ENCODE results near the gene YTHDC1.

The YTHDC1 gene

DNA sequence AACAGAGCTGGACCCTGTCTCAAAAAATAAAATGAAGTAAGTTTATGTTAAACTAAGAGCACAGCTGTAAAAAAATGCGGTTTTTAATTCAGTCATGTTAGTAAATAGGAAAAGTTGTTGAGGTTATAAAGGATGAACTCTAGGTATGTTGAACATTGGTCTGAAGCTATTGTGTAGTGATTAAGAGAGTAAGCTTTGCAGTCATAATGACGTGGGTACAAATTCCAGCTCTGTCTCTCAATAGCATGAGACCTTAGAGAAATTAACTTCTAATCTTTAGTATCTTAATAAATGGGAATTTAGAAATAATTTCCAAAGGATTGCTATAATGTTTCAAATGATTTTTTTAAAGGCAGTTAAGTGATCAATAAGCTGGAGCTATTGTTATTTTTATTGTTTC lies 2.9 kb upstream of the YTHDC1 start:
- no peak for DNase-seq

DNA sequence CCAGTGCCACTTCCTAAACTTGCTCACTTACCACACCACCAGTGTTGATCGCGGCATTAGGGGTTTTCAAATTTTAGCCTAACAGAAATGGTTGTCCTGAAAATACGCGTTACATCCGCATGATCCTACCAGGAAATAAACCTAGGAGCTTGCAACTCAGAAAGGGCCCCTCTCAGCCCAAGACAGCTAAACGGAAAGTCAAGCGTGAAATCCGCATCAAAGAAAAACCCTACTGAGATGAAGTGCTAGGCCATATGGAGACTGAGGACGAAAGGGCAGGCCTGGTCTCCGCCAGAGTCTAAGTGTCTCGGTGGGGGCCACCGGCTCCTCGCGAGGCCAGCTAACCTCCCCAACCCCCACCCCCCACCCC lies 626 bp downstream of the YTHDC1 start:
- peak; percentile 58 for DNase-seq

DNA sequence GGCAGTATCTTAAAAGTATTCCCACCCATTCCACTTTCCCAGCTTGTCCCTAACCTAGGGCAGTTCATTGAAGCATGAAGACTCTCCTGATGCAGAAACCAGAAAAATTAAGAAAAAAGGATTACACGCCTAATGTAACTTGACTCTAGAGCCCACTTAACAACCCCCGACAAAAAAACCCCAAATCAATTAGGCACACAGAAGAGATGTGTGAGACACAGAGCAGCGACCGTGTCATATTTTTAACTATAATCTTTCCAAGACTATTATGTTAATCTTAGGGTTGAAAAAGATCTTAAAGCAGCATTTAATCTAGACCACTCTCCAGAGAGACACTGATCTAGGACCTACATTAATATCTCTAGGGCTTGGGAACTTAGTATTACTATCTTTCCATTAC lies 1.3 kb downstream of the YTHDC1 start:
- DNase-seq = peak; percentile 6

DNA sequence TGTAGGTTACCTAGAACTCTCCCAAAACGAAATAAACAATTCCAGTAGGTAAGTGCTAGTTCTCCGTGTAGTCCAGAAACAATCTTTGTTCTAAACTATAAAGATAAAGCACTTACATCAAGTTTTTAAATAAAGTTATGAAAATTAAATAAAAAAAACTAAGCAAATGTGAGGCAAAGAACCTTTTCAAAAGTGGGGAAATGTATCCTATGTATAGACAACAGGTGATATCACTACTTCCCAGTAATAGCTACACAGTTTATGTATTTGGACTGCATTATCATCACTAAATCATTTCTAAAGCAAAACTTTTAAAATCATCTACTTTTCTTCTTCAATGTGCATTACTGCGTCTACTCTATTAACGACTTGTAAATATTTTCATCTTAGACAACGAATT lies 2.0 kb downstream of the YTHDC1 start:
- no peak for DNase-seq

DNA sequence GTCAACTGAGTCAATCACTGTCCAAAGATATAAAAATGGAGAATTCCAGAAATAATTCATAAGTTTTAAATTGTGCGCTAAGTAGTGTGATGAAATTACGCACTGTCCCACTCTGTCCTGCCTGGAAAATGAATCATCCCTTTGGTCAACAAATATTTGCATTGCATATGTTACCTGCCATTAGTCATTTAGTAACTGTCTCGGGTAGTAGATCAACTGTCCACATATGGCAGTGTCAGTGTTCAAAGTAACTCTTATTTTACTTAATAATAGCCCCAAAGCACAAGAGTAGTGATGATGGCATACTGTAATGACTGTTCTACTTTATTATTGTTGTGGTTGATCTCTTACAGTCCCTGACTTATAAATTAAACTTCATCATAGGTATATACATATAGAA lies 3.4 kb downstream of the YTHDC1 start:
- DNase-seq = no peak

DNA sequence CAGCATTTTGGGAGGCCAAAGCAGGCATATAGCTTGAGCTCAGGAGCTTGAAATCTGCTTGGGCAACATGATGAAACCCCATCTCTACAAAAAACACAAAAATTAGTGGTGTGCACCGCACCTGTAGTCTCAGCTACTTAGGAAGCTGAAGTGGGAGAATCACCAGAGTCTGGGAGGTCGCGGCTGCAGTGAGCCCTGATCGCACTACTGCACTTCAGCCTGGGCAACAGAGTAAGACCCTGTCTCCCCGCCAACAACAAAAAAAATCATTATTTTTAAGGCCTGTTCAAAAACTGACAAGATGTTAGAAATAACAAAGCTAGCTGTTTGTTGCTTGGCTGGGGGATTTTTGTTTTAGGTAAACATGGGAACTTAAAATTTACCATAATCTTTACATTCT lies 5.1 kb downstream of the YTHDC1 start:
- no peak for DNase-seq

DNA sequence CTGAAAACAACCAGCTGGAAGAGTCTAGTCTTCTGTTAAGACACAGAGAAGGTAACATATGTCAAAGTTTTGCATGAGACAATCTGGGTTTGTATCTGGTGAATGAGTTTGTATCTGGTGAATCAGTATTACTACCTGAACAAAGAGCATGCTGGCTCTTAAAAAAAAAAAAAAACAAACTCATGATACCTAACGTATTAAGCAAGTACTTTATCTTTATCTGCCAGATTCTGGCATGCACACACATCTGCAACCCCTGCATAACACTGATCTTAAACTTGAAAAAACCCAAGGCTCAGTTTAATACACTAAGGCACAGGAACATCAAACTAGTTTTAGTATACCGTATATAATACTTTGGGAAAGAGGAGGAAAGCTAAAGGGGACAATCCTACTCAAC lies 5.8 kb downstream of the YTHDC1 start:
- peak; percentile 3 for DNase-seq

DNA sequence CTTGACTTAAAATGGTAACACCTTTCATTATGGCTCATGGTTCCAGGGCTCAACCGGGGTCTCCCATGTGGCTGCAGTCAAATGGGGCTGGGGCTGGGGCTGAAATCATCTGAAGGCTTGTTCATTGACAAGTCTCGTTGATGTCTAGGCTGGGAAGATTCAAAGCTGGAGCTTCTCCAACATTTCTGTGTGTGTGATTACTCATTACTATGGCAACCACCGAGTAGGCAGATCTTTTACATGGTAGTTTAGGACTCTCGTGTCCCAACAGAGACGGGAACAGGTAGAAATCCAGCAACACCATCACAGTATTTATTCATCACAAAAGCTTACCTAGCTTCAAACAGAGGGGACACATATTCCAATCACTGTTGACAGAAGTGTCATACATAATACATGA lies 7.8 kb downstream of the YTHDC1 start:
- no peak for DNase-seq

DNA sequence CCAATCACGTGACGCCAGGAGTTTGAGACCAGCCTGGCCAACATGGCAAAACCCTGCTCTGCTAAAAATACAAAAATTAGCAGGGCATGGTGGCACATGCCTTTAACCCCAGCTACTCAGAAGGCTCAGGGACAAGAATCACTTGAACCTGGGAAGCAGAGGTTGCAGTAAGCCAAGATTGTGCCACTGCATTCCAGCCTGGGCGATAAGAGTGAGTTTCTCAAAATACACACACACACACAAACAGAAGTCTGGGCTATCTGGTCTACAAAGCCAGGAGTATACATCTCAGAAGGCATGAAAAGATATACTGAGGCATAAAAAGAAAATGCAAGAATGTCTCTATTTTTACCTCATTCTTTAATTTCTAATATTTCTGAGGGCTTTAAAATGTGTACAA lies 11.3 kb downstream of the YTHDC1 start:
- no peak for DNase-seq

DNA sequence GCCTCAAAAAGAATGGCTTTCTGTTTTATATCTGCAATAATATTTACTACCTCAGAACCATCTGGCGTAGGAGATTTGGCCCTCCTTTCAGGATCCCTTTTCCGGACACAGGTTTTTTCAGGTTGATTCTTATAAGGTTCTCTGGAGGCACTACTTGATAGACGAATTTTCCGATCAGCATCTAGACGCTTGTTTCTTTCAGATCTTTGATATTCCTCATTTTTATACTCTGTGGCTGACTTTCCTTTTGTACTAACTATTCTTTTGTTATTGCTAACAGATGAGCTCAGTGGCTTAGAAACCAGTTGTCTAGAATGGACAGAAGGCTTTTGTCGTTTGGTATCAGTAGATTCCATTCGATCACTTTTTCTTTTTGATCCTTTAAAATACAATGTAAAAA lies 12.4 kb downstream of the YTHDC1 start:
- DNase-seq = no peak

DNA sequence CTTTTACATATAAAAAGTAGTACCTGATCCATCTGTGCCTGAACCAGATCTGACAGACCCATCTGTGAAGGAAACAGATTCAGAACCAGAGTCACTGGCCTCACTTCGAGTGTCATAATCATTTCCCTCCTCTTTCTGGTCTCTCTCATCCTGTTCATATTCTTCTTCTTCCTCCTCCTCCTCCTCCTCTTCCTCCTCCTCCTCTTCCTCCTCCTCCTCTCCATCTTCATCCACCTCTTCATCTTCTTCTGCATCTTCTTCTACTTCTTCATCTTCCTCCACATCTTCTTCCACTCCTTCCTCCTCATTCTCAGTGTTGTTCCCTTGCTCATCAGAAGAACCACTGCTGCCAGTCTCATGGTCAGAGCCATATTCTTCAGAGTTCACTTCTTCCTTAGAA lies 12.9 kb downstream of the YTHDC1 start:
- no peak for DNase-seq

DNA sequence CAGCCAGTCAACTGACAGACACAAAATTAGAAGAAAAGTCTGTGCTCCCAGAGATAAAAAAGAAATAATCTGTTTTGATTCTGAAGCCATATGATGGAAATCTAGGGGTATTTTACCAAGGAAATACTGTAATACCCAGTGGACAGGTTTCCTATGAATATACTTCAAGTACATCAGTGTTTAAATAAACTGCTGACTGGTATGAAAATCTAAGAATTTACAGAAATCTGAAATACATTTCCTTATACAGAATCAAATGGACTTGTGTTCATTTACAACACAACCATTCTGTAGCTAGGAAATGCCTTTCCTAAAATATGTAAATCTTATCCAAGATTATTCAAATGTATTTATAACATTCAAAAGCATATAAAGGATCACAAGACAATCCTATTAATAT lies 13.4 kb downstream of the YTHDC1 start:
- DNase-seq = no peak

DNA sequence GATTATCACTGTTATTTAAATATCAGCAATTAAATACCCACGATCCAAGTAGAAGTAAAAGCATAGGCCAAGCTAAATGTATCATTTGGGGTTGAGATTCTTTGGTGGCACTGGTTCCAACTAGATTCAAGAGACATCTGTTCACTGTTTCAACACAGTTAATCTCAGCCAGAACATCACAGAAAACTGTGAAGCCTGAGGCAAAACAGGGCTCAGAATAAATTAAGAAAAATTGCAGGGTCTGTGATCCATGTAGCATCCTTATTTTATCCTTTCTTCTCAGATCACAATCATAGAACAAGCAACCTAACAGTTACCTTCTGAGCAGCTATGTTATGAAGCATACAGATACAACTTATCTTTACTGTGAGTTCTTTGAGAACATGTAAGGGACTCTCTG lies 23.7 kb downstream of the YTHDC1 start:
- DNase-seq = no peak

DNA sequence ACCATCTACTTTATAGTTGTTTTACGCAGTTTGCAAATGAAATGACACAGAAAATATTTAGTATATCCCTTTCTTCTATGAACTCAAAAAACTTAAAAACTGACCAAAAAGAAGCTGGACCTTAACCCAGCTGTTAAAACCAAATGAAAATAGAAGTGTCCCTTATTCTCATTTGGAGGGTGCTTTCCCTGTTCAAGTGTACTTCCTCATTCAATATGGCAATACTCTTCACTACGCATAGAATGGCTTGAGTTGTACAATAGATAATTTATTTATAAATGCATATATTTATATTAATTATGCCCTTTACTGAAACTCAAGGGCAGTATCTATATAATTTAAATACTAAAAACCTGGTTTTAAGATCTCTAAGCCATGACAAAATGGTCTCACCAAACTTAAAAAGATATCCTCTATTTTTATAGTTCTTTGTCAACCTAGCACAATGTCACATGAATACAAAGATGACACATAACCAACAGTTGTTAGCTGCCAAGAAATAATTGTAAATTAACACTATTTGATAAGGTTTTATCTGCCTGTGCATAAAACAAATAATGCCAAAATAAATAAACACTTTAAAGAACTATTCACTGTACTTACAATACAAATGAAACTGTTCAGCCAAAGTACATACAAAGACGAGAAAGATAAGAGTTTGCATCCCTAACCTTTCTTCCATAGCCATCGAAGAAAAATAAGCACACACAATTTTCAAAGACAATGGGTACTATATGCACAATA lies 25.2 kb downstream of the YTHDC1 start:
- no peak for DNase-seq

DNA sequence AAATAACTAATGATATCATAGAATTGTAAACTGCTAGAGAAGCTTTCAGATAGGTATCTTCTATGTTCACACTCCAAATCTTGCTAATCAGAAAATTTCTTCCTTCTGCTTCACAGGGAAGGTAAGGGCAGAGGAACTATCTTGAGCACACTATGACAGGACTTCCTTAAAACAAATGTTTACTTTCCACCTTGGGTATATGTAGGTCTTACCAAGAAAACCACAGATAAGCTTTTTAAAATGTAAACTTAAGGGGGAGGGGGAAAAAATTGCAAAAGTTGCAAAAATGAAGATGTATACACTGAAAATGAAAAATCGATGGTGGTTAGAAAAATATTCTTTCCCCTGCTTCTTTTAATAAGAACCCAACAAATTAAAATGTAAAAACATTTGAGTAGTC lies 30.9 kb downstream of the YTHDC1 start:
- no peak for DNase-seq

DNA sequence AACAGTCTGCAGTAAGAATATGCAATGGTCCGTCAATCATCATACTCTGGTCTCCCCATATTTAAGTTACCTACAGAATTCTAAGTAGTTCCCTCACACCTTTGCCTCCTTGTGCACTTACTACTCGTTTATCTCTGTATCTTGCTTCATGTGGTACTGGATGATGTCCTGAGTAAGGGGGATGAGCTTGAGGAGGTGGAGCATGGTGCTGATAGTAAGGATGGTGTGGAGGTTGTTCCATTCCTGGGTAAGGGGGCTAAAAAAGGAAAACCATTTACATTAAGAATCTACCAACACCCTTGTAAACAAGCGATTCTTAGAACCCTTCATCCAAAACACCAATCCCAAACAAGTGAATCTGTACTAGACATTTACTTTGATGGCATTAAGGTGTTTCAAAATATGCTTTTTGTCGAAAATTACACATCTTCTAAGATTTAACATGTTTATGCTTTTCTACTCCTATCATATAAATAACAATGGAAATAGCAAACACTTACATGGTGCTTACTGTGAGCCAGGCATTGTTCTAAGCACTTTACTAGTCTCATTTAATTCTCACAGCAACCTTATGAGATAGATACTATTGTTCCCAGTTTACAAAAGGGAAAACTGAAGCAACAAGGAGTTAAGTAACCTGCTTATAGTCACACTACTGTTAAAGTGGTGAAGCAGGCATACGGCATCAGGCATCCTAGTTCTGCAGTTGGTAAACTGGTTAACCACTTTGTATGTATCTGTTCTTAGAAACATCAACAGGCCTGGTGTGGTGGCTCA lies 33.5 kb downstream of the YTHDC1 start:
- no peak for DNase-seq

DNA sequence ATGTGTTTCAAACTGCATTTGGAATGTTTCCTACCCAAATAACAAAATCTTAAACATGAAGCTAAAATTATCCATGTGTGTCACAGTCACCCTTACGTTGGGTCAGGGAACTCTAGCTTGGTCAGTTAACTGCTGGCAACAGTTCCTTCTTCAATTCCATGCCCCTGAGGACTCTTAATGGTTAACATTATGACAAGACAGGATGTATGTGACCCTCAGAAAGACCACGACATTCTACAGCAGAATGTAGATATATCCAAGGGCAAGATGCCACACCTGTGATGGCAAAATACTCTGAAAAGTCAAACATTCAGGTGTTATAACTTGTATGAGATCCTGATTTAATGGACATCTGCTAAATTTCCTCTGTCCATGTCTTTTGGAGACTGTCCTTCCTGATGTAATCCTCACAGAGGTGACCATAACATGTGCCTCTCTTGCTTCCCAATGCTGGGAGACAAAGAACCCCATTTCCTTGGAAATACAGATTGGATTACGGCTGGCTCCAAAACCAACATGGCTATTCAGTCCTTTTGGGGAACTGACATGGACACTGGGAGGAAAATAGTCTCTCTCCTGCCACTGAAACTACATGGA lies 39.1 kb downstream of the YTHDC1 start:
- DNase-seq = no peak

DNA sequence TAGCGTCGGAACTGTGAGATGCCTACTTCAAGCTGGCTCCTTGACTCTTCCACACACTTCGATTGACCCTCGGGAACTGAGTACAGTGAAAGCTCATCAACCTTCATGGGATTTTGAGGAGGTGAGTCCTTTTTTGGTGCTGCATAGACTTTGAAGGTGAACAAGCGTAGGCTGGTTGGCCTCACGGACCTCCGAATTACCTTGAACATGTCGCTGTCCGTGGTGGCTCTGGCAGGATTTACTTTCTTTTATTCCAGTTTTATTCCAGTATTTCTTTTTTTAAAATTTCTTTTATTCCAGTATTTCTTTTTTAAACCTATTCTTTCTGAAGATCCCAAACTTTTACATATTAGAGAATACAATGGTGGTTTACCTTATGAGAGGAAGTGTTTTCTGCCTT lies 45.2 kb downstream of the YTHDC1 start:
- DNase-seq = no peak

DNA sequence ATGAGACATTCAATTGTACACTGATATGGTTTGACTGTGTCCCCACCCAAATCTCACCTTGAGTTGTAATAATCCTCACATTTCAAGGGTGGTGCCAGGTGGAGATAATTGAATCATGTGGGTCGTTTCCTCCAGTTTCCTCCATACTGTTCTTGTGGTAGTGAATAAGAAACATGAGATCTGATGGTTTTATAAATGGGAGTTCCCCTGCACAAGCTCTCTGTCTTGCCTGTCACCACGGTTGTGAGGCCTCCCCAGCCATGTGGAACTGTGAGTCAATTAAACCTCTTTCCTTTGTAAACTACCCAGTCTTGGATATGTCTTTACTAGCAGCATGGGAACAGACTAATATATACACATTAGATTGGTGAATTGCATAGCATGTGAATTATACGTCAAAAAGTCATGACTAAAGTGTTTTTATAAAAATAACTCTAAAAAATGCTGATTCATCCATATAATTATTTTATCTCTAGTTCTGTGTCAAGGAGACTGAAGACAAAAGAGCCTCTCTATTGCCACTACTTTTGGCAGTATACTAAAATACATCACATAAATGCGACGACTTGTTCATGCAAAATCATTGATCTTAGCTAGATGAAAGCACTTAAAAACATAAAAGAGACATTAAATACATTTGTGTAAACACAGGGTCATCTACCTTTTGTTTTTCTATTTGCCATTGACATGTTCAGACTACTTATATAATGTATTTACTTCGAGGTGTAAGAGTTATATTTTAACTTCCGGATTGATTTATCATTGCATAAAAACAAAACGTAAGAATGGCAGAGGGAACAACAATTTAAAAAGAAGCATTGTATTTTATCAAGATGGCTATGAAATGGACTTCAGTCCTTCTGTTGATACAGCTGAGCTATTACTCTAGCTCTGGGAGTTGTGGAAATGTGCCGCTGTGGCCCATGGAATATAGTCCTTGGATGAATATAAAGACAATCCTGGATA lies 50.1 kb downstream of the YTHDC1 start:
- DNase-seq = no peak

DNA sequence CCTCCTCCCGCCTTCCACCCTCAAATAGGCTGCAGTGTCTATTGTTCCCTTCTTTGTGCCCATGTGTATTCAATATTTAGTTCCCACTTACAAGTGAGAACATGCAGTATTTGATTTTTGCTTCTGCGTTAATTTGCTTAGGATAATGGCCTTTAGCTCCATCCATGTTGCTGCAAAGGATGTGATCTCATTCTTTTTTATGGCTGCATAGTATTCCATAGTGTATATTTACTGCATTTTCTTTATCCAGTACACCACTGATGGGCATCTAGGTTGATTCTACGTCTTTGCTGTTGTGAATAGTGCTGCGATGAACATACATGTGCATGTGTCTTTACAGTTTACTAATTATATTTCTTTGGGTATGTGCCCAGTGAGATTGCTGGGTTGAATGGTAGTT lies 52.8 kb downstream of the YTHDC1 start:
- no peak for DNase-seq

DNA sequence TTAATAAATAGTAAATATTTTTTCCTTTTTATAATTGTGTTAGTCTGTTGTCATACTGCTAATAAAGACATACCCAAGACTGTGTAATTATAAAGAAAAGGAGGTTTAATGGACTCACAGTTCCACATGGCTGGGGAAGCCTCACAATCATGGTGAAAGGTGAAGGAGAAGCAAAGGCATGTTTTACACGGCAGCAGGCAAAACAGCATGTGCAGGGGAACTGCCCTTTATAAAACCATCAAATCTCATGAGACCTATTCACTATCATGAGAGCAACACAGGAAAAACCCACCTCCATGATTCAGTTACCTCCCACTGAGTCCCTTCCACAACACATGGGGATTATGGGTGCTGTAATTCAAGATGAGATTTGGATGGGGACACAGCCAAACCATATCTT lies 58.6 kb downstream of the YTHDC1 start:
- DNase-seq = no peak

DNA sequence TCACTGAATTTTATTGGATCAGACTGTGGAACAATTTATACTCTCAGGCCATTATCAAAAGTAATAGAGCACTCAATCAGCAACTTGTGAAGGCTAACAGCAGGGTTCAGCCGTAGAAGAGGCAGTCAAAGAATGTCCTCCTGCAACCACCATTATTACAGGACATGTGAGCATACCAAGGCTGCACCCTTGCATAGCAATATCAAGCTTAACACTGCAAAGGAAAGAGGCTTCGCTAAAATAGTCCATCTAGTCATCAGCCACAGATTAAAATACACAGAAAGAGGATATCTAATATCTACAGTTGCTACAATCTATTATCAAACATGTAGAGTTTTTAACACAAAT lies 61.5 kb downstream of the YTHDC1 start:
- DNase-seq = no peak

DNA sequence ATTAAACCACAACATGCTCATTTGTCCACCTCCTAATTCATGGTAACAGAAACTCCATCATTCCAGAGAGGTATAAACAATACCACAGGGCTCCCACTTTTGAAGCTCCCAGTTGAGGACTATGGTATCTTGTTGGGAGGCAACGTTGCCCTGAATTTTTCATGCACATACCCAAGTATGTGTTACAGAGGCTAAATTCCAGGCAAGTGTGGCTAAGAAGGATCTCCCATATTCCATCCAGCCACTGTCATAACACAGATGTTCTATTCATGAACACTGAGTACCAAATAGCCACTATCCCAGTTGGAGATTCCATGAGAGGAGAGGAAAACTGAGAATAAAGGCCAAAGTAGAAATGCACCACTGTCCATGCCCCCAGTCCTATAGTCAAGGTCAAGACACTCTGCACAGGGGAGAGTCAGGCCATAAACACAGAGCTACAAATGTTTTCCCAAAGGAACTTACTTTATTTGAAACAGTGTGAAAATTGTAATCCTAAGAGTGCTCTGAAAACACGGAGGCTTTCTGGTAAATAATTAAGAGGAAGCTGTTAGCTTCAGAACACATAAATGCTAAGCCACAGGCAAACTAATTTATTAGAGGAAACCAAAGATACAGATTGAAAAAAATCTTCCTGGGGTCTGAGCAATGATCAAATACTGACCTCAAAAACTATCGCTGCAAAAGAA lies 62.0 kb downstream of the YTHDC1 start:
- no peak for DNase-seq
